Muscle layer of duodenum (tissue), 2 donors: Measurements from ENCODE around the gene ZNF362.

Experiments used
- H3K27ac ChIP-seq: one replicate; pipeline ENCODE4 v1.7.0; 2013; ENCODE audit warnings: mild to moderate bottlenecking, low read length
- H3K27me3 ChIP-seq: one replicate; pipeline ENCODE4 v1.7.0; 2013; ENCODE audit warnings: low read depth, mild to moderate bottlenecking, control low read depth, low read length
- H3K36me3 ChIP-seq, 2 donors: one replicate each; pipeline ENCODE4 v1.7.0; 2013; ENCODE audit warnings: low read length in 2 of 2, control low read depth in 1 of 2, mild to moderate bottlenecking in 1 of 2; ENCODE audit not compliant: insufficient read depth in 2 of 2, control insufficient read depth in 1 of 2
- H3K4me1 ChIP-seq, 2 donors: one replicate each; pipeline ENCODE4 v1.7.0; 2013; ENCODE audit warnings: low read length in 2 of 2, mild to moderate bottlenecking in 2 of 2, control low read depth in 1 of 2, moderate library complexity in 1 of 2; ENCODE audit not compliant: insufficient read depth in 2 of 2, control insufficient read depth in 1 of 2
- H3K4me3 ChIP-seq, 2 donors: one replicate each; pipeline ENCODE4 v1.7.0; 2013; ENCODE audit warnings: low read length in 2 of 2, low read depth in 1 of 2, mild to moderate bottlenecking in 1 of 2
- H3K9me3 ChIP-seq, 2 donors: one replicate each; pipeline ENCODE4 v1.7.0; 2013; ENCODE audit warnings: low read length in 2 of 2, control low read depth in 1 of 2, mild to moderate bottlenecking in 1 of 2; ENCODE audit not compliant: control insufficient read depth in 1 of 2
- donor health status: healthy.

Gene ZNF362

GRCh38 chr1:33332357-33332789 is 76.1 kb downstream of the ZNF362 start:
- Histone ChIP-seq H3K27ac (no peak overlapping the region), H3K9me3 (no peaks in the 10 kb centered on the region), H3K27me3 (no peaks in the 10 kb centered on the region), H3K36me3 (peaks cover 65 to 68% of the 10 kb centered on the region in 2 donors), H3K4me3 (no peak overlapping the region), H3K4me1 (peaks cover 19 to 64% of the 10 kb centered on the region in 2 donors)

DNA sequence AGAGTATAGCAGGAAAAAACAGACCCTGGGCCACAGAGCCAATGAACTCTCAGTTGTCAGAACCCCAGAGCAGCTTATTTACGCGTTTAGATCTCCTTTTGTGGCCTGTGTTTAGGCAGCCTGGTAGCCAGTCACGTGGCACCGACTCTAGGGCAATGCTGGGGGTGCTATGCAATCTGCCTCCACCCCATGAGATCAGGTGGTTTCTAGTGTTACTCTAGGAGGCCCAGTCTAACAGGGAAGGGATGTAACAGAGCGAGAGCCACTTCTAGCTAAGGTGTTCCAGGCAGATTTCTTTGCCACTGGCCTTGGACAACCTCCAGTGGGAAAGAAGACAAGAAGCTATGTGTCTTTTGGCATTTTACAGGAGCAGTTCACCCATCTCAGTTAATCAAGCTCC is 76.6 kb downstream of the ZNF362 start:
- Histone ChIP-seq H3K9me3 (no peaks in the 10 kb centered on the region), H3K4me3 (no peak overlapping the region), H3K27me3 (no peaks in the 10 kb centered on the region), H3K4me1 (peaks cover 19 to 59% of the 10 kb centered on the region in 2 donors), H3K36me3 (peaks cover 60 to 63% of the 10 kb centered on the region in 2 donors), H3K27ac (no peak overlapping the region)

GRCh38 chr1:33334081-33334552 is 77.8 kb downstream of the ZNF362 start:
- Histone ChIP-seq H3K27me3 (no peaks in the 10 kb centered on the region), H3K27ac (peak overlapping the region; percentile 61), H3K4me3 (peak overlapping the region in 1 of 2 donors; percentile 4), H3K4me1 (peaks cover 29 to 63% of the 10 kb centered on the region in 2 donors), H3K9me3 (no peaks in the 10 kb centered on the region), H3K36me3 (peaks cover 48 to 52% of the 10 kb centered on the region in 2 donors)

DNA sequence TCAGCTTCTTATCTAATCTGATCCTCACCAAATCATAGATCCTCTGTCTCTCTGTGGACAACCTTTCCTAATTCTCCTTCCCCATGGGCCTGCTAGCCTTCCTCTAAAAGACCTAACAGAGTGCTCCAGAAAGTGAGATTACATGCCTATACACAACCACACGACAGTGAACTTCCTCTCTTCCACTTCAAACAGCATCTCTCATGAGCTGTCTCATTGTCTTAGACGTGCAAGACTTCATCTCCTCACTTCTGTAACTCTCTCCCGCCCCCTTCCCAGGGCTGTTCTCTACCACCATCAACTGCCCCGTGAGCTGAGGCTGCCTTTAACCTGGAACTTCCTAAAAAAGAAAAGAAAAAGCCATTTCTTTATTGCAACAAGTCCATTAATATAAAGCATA is 78.7 kb downstream of the ZNF362 start:
- H3K36me3 ChIP-seq: peaks cover 39 to 43% of the 10 kb centered on the region in 2 donors
- H3K4me3 ChIP-seq: no peak overlapping the region
- peak overlapping the region; percentile 61 for H3K27ac ChIP-seq
- peaks cover 34 to 72% of the 10 kb centered on the region in 2 donors for H3K4me1 ChIP-seq
- no peaks in the 10 kb centered on the region for H3K27me3 ChIP-seq
- no peaks in the 10 kb centered on the region for H3K9me3 ChIP-seq

DNA sequence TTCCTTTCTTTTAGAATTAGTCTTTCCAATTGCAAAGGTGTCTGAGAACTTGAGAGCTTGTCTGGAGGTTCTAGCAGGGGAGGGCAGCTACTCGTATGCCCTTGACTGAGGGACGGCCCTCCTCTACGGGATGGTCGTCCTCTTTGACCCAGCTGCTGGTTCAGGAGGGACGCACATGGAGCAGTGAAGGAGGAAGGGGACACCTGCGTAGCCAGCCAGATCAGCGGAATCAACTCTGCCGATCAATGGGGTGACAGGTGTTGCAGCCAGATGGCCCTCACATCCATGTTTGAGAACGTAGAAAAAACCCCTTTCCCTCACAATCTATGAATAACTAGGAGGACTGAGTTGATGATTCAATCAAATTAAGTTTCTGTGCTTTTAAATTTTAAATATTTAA is 80.3 kb downstream of the ZNF362 start:
- Histone ChIP-seq H3K4me3 (no peak overlapping the region), H3K27me3 (no peaks in the 10 kb centered on the region), H3K27ac (no peak overlapping the region), H3K9me3 (no peaks in the 10 kb centered on the region), H3K4me1 (peaks cover 45 to 83% of the 10 kb centered on the region in 2 donors), H3K36me3 (peaks cover 26 to 28% of the 10 kb centered on the region in 2 donors)

DNA sequence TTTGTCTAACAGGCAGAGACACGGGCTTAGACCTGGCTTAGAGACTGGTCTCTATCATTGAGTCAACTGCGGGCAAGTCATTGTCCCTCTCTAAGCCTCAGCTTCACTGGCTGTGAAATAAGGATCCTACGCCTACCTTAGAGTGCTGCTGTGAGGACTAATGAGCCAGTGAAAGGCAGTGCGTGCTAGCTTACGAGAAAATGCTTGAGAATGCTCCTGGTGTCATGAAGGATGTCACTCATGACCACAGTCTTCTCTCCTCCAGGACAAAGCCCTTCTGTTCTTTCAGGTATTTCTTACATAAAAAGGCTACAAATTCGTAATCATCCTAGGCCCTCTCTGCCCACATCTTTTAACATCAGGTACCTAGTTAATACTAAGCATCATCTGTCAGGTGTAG is 81.1 kb downstream of the ZNF362 start:
- H3K4me3 ChIP-seq: no peak overlapping the region

DNA sequence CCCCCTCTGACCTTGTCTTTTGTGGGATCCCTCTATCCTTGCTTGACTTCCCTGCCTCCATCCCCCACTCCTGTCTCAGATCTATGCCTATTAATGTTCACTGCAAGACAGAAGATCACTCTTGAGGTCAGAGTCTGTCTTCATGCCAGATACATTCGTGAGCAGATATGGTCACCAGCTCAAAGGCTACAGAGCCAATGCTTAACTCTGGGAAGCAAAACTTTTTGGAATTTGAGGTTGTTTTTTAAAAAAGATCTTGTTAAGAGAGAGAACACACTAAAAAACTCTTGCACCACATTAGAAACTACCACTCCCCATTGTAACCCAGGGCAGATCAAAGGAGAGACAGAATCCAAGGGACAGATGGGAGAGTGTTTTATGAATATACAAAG is 81.8 kb downstream of the ZNF362 start:
- peaks cover 15 to 21% of the 10 kb centered on the region in 2 donors for H3K36me3 ChIP-seq

More for the DNA sequence above, 81.1 kb downstream of the ZNF362 start:
- H3K36me3 ChIP-seq: peaks cover 20 to 22% of the 10 kb centered on the region in 2 donors
- no peaks in the 10 kb centered on the region for H3K9me3 ChIP-seq
- H3K27me3 ChIP-seq: no peaks in the 10 kb centered on the region
- H3K4me1 ChIP-seq: peaks cover 54 to 83% of the 10 kb centered on the region in 2 donors
- peak overlapping the region; percentile 96 for H3K27ac ChIP-seq

DNA sequence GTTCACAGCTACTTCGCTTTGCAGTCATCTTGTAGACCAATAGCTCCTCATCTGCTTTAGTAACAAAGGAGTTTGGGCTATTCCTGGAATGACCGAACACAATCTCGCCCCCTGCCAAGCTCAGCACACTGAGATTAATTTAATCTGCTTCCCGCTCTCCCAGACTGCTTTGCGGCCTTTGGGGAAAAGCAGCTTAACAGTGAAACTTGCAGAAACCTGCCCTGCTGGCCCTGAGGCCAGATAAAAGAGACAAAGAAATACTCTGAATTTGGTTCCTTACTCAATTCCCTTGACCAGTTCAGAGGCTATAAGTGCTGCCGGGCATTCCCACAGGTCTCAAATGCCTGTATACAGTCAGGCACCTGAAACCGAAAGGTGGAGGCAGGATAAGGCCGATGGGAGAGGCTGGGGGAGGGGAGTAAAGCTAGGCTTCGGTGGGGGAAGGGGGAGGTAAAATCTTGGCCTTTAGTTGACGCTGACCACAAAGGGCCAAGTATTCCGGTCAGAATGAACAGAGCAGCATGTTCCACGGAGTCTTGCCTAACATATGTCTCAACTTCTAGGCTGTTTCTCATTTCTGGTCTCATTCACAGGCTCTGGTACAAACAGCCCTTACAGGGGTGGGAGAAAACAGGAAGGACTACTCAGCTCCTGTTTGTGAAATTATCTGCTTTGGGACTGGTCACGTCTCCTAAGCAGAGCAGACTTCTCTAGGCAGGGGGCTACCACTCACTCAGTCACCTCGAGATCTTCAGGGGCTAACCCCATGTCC is 82.3 kb downstream of the ZNF362 start:
- Histone ChIP-seq H3K27ac (peak overlapping the region; percentile 96), H3K4me1 (peaks cover 58 to 83% of the 10 kb centered on the region in 2 donors), H3K4me3 (peak overlapping the region; percentile 9 to 46), H3K9me3 (no peaks in the 10 kb centered on the region), H3K27me3 (no peaks in the 10 kb centered on the region), H3K36me3 (peaks cover 13 to 19% of the 10 kb centered on the region in 2 donors)

More for the DNA sequence above, 81.8 kb downstream of the ZNF362 start:
- peak overlapping the region; percentile 96 for H3K27ac ChIP-seq
- H3K9me3 ChIP-seq: no peaks in the 10 kb centered on the region
- no peaks in the 10 kb centered on the region for H3K27me3 ChIP-seq
- peaks cover 59 to 83% of the 10 kb centered on the region in 2 donors for H3K4me1 ChIP-seq
- peak overlapping the region; percentile 9 to 46 for H3K4me3 ChIP-seq

DNA sequence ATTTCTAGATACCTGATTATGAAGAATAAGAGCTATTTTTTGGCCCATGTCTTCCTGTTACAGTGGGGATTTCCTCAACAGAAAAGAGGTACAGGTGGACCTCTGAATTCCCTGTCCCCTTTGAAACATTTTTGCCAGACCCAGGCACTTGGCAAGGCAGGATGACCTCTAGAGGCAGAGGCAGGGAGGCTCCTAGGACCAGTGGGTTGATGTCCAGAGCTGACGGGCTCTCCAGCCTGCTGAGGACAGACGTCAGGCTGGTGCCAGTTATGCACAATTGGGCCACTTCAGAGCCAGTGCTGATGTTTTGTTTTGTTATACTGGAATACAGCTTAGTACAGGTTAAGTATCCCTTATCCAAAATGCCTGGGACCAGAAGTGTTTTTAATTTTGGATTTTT is 83.1 kb downstream of the ZNF362 start:
- Histone ChIP-seq H3K4me1 (peaks cover 63 to 82% of the 10 kb centered on the region in 2 donors), H3K27me3 (no peaks in the 10 kb centered on the region), H3K27ac (peak overlapping the region; percentile 96), H3K9me3 (no peaks in the 10 kb centered on the region), H3K4me3 (peak overlapping the region; percentile 9 to 46), H3K36me3 (peaks cover 11 to 21% of the 10 kb centered on the region in 2 donors)

GRCh38 chr1:33341190-33341589 is 84.9 kb downstream of the ZNF362 start:
- Histone ChIP-seq H3K27ac (peak overlapping the region; percentile 96), H3K9me3 (no peaks in the 10 kb centered on the region), H3K27me3 (no peaks in the 10 kb centered on the region), H3K4me3 (no peak overlapping the region), H3K4me1 (peaks cover 65 to 87% of the 10 kb centered on the region in 2 donors), H3K36me3 (peaks cover 3 to 17% of the 10 kb centered on the region in 2 donors)

GRCh38 chr1:33342041-33342723 is 85.9 kb downstream of the ZNF362 start:
- Histone ChIP-seq H3K4me1 (peaks cover 75 to 90% of the 10 kb centered on the region in 2 donors), H3K27ac (peak overlapping the region; percentile 96), H3K36me3 (peaks cover 7 to 17% of the 10 kb centered on the region in 2 donors), H3K4me3 (peak overlapping the region; percentile 25 to 28), H3K27me3 (no peaks in the 10 kb centered on the region), H3K9me3 (no peaks in the 10 kb centered on the region)
